ENCODE results near the gene CA4. TPM values are rescaled to one million over a fixed set of nuclear protein-coding genes. Genes with fewer than 3 reads are reported as not detected.
"Not testable (repeated sequence)": the region's sequence is repeated elsewhere in the genome, so short reads cannot be mapped to it uniquely, and the experiment has no call there.

The CA4 gene
- polyA plus RNA-seq, 1 experiment, result not detected

- no peak for DNase-seq (ENCODE audit: low read depth, low spot score)
- POLR2A ChIA-PET, result no interaction called here
- CTCF ChIA-PET, result interaction anchor here (0.6 kb wide), 1 partner anchor 65 kb away, joined by 3 read pairs; no protein-coding TSS in a partner anchor
- TF ChIP-seq, protein P1, sequence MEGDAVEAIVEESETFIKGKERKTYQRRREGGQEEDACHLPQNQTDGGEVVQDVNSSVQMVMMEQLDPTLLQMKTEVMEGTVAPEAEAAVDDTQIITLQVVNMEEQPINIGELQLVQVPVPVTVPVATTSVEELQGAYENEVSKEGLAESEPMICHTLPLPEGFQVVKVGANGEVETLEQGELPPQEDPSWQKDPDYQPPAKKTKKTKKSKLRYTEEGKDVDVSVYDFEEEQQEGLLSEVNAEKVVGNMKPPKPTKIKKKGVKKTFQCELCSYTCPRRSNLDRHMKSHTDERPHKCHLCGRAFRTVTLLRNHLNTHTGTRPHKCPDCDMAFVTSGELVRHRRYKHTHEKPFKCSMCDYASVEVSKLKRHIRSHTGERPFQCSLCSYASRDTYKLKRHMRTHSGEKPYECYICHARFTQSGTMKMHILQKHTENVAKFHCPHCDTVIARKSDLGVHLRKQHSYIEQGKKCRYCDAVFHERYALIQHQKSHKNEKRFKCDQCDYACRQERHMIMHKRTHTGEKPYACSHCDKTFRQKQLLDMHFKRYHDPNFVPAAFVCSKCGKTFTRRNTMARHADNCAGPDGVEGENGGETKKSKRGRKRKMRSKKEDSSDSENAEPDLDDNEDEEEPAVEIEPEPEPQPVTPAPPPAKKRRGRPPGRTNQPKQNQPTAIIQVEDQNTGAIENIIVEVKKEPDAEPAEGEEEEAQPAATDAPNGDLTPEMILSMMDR (IDR thresholded peaks at IDR 0.05; ENCODE audit: low read depth, low read length), result no peak
- Histone ChIP-seq H3K27me3 (ENCODE audit: control insufficient read depth, insufficient read depth, low read length) (no peaks in the 10 kb centered on the region), H3K27ac (ENCODE audit: low read depth, low read length) (no peak overlapping the region), H3K9me3 (ENCODE audit: control insufficient read depth, insufficient read depth, low read length) (no peaks in the 10 kb centered on the region), H3K4me3 (ENCODE audit: low read depth, low read length) (no peak overlapping the region)
Observed at GRCh38 chr17:60110586-60110985, 39.2 kb upstream of the CA4 start.

GRCh38 chr17:60111661-60112060, 38.1 kb upstream of the CA4 start:
- POLR2A ChIA-PET; CTCF ChIA-PET; H3K4me3 ChIP-seq (ENCODE audit: low read depth, low read length); H3K9me3 ChIP-seq (ENCODE audit: control insufficient read depth, insufficient read depth, low read length); H3K27ac ChIP-seq (ENCODE audit: low read depth, low read length); DNase-seq (ENCODE audit: low read depth, low spot score); H3K27me3 ChIP-seq (ENCODE audit: control insufficient read depth, insufficient read depth, low read length): not testable (repeated sequence)

DNA sequence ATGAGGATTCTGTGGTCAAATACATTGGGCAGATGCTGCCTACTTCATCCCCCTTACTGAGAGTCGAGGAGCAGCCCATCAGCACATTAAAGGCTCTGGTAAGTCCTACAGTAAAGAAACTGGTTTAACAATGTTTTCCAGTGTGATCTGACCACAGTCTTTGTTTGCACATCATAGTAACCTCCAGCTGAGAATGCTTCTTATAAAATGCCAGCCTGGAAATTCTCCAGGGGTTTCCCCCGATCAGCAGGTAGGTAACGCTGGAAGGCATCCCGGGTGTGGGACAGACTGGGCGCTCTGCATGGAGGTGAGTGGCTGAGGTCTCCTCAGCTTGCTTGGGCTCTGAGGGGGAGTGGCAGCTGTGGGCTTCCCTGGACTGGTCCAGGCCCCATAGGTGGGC, 34.4 kb upstream of the CA4 start:
- H3K27me3 ChIP-seq (ENCODE audit: control insufficient read depth, insufficient read depth, low read length); POLR2A ChIA-PET; CTCF ChIA-PET; H3K27ac ChIP-seq (ENCODE audit: low read depth, low read length); H3K4me3 ChIP-seq (ENCODE audit: low read depth, low read length); DNase-seq (ENCODE audit: low read depth, low spot score); H3K9me3 ChIP-seq (ENCODE audit: control insufficient read depth, insufficient read depth, low read length): not testable (repeated sequence)

- DNase-seq (ENCODE audit: low read depth, low spot score); H3K27me3 ChIP-seq (ENCODE audit: control insufficient read depth, insufficient read depth, low read length); H3K27ac ChIP-seq (ENCODE audit: low read depth, low read length); POLR2A ChIA-PET; H3K4me3 ChIP-seq (ENCODE audit: low read depth, low read length); H3K9me3 ChIP-seq (ENCODE audit: control insufficient read depth, insufficient read depth, low read length); CTCF ChIA-PET: not testable (repeated sequence)
Observed at GRCh38 chr17:60116196-60116595, 33.6 kb upstream of the CA4 start.

DNA sequence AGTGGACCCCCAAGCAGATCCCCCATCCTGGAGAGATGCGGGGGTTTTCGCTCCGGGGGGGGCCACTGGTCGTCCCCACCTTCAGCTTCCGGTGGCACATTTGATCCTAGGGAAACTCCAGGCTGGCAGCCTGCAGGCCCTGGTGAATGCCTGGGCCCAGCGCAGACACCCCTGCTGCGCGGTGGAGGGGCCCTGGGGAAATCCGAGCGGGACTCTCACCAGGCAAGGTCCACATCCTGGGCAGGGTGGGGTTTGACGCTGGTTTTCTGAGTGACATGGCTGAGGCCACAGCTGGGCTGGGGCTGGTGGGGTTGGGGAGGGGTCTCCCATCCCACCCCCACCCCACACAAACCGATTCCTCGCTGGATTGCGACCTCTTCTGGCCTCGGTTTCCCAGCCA, 30.6 kb upstream of the CA4 start:
- H3K27ac ChIP-seq (ENCODE audit: low read depth, low read length); POLR2A ChIA-PET; H3K9me3 ChIP-seq (ENCODE audit: control insufficient read depth, insufficient read depth, low read length); H3K27me3 ChIP-seq (ENCODE audit: control insufficient read depth, insufficient read depth, low read length); DNase-seq (ENCODE audit: low read depth, low spot score); H3K4me3 ChIP-seq (ENCODE audit: low read depth, low read length); CTCF ChIA-PET: not testable (repeated sequence)

GRCh38 chr17:60119807-60120748, 29.7 kb upstream of the CA4 start:
- CTCF ChIA-PET; DNase-seq (ENCODE audit: low read depth, low spot score); POLR2A ChIA-PET; H3K27ac ChIP-seq (ENCODE audit: low read depth, low read length); H3K9me3 ChIP-seq (ENCODE audit: control insufficient read depth, insufficient read depth, low read length); H3K27me3 ChIP-seq (ENCODE audit: control insufficient read depth, insufficient read depth, low read length); H3K4me3 ChIP-seq (ENCODE audit: low read depth, low read length): not testable (repeated sequence)

- no peak for DNase-seq (ENCODE audit: low read depth, low spot score)
- Histone ChIP-seq H3K27me3 (ENCODE audit: control insufficient read depth, insufficient read depth, low read length) (no peaks in the 10 kb centered on the region), H3K27ac (ENCODE audit: low read depth, low read length) (no peak overlapping the region), H3K4me3 (ENCODE audit: low read depth, low read length) (no peak overlapping the region), H3K9me3 (ENCODE audit: control insufficient read depth, insufficient read depth, low read length) (no peaks in the 10 kb centered on the region)
- TF ChIP-seq, protein P1 (IDR thresholded peaks at IDR 0.05; ENCODE audit: low read depth, low read length), result no peak
- ChIA-PET CTCF (no interaction called here), POLR2A (no interaction called here)
Observed at GRCh38 chr17:60127068-60128064, 22.4 kb upstream of the CA4 start.
